GM18517 (cell line): ENCODE results near the gene KY.
A peak's percentile ranks its signal among the peaks of the same experiment; 100 is the strongest.
"Not testable (repeated sequence)": the region's sequence is repeated elsewhere in the genome, so short reads cannot be mapped to it uniquely, and the experiment has no call there.

ENCODE experiments used
- ATAC-seq: cut with Tn5 transposase; IDR thresholded peaks from one replicate; pipeline ENCODE4 v1.9.1; 2021; ENCODE audit warnings: mild to moderate bottlenecking, moderate library complexity; ENCODE audit not compliant: unreplicated experiment

The KY gene

DNA sequence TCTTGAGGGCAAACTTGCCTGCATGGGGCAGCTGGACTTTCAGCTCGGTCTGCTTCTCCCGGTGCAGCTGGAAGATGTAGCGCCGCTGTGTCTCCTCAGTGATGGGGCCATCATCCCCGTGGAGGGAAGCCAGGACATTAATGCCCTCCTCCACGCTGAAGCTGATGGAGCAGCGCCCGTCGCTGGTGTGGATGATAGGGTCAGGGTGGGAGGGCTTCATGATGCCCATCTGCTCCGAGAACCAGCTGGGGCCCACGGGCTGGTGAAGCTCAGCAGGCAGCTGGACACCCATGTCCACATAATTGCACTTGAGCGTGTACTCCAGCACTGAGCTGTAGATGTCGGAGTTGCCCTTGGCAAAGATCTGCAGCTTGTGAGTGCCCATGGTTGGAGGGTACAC is 46.9 kb downstream of the KY start:
- no peak for ATAC-seq

GRCh38 chr3:134603480-134603879 is 47.3 kb downstream of the KY start:
- no peak for ATAC-seq

DNA sequence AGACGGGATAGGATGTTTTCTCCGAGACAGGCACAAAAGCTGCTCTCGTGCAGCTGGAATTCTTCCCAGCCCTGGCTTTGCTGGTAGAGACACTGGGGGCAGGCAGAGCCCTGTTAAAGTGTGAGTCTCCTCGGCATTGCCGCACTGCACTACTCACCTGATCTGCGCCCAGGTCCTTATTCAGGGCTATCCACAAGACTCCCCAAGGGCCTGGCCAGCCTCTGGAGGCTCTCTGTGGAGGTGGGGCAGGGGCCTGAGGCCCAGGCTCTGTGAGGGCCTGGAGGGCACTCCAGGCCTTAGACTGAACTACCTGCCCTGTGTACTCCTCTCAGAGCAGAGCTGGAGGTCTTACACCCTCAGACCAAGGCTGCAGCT is 48.4 kb downstream of the KY start:
- no peak for ATAC-seq

DNA sequence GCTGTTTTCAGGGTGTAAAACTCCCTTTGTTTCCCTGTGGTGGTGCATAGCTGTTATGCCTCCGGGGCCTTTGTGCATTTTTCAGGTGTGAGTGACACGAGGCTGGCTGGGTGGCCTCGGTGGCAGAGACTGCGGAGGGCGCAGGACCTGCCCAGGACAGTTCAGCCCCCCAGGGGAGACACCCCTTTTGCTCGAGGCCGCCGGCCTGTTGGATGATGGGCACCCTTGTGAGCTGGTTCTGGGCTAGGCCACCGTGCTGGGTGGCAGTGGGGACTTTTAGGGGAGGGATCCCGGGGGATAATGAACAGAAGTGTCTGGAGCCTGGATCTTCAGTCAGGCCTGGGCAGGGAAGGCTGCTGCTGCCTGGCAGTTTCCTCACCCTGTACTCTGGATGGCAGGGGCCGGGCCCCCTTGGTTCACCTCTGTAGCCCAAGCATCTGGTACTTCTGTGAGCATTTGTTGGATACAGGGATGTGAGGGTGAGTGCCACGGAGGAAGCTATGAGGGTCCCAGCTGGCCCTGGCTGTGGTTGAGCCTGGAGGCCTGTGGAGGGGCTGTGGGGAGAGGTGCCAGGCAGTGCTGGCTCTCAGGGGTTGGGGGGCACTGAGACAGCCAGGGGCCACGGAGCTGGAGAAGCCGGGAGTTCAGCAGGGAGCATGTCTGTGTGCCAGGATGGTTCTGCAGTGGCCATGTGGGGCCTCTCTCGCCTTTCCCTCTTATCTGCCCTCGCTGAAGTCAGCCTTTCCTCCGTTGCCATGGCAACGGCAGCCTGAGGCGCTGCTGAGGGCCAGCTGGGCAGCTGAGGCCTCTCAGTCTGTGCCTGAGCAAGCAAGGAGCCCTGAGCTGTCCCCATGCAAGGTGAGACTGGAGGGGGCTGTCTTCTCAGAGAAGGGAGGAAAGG is 49.0 kb downstream of the KY start:
- no peak for ATAC-seq

- ATAC-seq, result peak; percentile 63
Observed at GRCh38 chr3:134600685-134601463, 49.9 kb downstream of the KY start.

GRCh38 chr3:134600206-134600605 is 50.6 kb downstream of the KY start:
- no peak for ATAC-seq

- ATAC-seq, result no peak
Observed at GRCh38 chr3:134598763-134599545, 51.9 kb downstream of the KY start.

DNA sequence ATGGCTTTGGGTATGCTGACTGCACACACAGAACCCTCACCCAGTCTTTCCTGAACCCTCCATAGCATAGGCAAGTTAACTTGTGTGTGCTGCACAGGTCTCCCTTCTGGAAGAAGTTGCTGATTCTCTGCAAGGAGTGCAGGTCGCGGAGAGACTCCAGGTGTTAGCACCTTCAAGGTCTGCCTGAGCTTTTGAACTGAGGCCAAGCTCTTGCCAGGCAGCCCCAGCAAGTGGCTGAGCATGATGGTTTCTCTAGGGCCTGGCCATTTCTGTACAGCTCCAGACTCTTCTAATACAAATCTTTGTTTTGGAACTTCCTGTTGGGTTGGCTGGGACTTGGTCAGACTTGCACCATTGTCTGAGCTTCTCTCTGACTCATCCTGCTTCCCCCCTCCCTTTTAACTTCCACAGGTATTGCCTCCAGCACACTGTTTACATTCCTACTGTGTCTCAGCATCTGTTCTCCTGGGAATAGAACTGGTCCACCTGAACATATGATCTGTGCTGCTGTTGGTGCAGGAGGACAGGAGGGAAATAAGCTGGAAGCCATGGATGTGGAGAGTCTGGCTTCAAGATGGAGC is 53.3 kb downstream of the KY start:
- ATAC-seq, result no peak

- not testable (repeated sequence) for ATAC-seq
Observed at GRCh38 chr3:134594986-134595385, 55.8 kb downstream of the KY start.

DNA sequence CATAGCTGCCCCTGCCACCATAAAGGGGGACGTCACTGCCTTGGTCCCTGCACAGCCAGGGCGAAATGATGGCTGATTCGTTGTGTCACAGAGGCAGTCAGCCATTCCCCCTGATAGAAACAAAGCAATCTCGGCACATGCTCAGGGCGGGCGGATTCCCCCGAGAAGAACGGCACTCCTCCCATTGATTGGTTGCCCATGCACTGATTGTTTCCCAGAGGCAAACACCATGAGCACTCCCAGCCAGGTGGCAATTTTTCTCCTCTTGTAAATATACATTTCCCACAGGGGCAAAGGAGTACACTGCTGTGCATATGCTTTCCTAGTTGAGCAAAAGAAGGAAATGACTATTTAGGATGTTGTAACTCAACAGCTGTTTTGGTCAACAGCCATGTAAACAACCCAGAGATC is 56.5 kb downstream of the KY start:
- ATAC-seq, result no peak

- no peak for ATAC-seq
Observed at GRCh38 chr3:134592806-134593205, 58.0 kb downstream of the KY start.

DNA sequence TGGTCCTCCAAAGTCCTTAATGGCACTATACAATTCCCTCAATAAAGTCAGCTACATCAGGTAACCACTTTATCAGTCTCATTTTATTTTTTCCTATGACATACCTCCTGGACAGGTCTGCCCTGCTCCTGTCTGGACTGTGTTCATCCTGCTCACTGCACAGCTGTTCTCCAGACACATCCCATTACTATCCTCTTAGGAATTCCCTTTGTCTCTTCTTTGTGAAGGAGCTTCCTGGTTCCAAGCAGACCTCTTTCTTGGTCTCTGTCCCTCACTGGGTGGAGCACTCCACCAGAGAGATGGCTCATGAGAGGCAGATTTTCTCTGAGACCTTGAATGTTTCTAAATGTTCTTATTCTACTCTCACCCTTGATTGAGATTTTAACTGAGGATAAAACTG is 60.1 kb downstream of the KY start:
- no peak for ATAC-seq

DNA sequence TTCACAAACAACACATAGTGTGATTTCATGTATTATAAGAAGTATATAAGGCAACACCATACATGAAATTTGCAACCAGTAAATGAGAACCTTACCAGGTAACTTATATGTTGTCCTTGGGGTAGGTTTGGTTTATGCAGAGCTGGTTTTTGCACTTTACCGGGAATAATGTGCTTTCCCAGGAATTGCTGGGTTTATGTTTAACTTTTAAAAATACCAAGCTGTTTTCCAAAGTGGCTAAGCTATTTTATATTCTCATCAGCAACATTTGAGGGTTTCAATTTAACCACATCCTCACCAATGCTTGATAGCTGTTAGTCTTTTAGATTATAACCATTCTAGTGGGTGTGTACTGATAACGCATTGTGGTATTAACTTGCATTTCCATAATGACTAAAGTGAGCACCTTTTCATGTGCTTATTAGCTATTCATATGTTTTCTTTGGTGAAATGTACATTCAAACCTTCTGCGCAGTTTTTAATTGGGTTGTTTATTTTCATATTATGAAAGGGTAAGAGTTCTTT is 71.6 kb downstream of the KY start:
- no peak for ATAC-seq

DNA sequence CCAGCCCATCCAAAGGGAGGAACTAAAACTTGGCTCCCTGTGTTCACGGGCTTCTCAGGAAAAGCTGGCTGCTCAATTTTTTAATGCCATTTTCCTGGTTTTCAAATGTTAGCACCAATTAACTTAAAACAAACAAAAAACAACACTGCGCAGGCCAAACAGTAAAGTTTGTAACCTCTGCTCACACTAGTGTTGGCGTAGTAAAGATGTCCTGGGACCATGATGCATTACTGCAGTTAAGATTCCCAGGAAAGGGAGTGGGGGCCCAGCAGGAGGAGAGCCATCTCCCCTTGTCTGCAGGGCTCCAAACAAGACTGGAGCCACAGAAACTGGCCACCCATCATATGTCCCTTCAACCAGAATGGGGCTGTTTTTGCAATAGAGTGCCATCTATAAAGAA is 74.0 kb downstream of the KY start:
- ATAC-seq, result no peak

- ATAC-seq, result no peak
Observed at GRCh38 chr3:134576426-134576825, 74.4 kb downstream of the KY start.

DNA sequence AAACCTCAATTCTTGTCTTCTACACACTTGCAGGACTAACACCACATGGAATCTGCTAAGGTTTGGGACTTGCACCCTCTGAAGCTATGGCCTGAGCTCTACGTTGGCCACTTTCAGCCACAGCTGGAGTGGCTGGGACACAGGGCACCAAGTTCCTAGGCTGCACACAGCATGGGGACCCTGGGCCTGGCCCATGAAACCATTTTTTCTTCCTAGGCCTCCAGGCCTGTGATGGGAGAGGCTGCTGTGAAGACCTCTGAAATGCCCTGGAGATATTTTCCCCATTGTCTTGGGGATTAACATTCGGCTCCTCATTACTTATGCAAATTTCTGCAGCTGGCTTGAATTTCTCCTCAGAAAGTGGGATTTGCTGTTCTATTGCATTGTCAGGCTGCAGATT is 80.9 kb downstream of the KY start:
- not testable (repeated sequence) for ATAC-seq

- no peak for ATAC-seq
Observed at GRCh38 chr3:134568790-134569189, 82.0 kb downstream of the KY start.

DNA sequence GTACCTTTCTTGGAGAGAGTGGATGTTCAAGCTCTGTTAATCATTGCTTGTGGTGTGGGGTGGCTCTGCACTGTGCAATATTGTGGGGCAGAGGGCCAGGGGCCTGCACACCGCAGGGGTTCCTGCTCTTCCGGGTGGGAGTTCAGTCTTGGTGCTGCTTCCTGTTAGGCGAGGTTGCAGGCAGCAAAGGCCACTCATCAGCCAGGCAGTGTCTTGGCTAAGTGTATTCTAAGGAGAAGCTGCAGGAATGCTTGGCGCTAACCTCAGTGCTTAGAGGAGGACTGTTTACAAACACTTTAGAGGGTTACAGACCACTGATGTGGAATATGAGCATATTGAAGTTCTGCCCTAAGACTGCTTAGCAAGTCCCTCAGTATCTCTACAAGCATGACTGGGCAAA is 83.2 kb downstream of the KY start:
- ATAC-seq, result no peak

DNA sequence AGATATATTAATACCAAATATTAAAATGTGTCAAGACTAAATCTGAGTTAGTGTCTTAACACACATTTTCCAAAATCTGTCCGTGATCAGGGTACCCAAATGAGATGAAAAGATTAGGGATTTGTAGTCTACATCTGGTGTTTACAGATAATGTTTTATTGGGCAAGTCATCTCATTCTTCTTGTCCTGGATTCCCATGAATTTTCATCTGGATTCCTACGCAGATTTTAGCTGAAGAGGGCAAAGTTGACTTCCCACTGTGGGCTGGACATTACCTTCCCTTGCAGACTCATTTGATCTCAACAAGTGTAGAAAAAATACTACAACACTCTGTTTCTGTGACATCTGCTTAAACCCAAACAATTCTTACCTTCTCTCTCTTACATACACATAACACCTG is 85.8 kb downstream of the KY start:
- no peak for ATAC-seq

GRCh38 chr3:134563601-134564000 is 87.2 kb downstream of the KY start:
- ATAC-seq, result no peak

DNA sequence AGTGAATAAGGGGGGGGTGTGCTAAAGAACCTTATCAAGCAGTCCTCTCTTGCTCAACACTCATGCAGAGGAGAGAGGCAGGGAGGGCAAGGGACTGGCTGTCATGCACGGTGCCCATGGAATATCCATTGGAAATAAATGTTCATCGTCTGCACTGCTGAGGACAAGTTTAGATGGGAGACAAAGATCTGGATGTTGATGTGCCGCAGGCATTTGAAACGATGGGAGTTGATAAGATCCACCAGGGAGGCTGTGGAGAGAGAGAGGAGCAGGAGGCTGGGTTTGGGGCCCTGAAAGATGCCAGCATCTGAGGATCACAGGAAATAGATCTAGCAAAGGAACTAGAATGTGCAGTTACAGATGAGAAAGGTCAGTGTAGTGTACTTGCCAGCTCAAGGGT is 88.8 kb downstream of the KY start:
- no peak for ATAC-seq
